C4-2B (cell line): ENCODE measurements around the gene TIPRL.

Experiments used
- ZFX ChIP-seq: fragments of 450-650 bp; IDR thresholded peaks from 2 replicates; pipeline ENCODE4 v1.6.1; 2017
- TF ChIP-seq, protein P1 (sequence below): fragments of 450-650 bp; conservative IDR thresholded peaks from 2 replicates; pipeline ENCODE4 v1.5.1; 2017; ENCODE audit warnings: mild to moderate bottlenecking

DNA sequence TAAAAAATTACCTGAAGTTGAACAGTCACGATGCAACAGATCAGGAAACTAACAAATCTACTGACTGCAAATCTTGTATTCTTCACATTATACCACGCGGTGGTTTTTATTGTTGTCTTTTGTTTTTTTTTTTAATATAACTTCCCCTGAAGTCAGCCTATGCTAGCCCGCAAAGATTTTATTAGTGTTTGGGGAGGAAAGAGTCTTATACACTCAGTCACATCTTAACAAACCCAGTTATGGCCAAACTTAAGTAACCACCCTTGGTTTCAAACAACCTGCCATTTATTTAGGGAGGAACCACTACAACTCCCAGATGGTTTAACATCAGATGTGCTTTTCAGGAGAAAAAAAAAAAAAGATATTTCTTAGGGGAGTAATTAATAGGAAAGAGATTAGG, 26.8 kb upstream of the TIPRL start:
- TF ChIP-seq, protein P1, sequence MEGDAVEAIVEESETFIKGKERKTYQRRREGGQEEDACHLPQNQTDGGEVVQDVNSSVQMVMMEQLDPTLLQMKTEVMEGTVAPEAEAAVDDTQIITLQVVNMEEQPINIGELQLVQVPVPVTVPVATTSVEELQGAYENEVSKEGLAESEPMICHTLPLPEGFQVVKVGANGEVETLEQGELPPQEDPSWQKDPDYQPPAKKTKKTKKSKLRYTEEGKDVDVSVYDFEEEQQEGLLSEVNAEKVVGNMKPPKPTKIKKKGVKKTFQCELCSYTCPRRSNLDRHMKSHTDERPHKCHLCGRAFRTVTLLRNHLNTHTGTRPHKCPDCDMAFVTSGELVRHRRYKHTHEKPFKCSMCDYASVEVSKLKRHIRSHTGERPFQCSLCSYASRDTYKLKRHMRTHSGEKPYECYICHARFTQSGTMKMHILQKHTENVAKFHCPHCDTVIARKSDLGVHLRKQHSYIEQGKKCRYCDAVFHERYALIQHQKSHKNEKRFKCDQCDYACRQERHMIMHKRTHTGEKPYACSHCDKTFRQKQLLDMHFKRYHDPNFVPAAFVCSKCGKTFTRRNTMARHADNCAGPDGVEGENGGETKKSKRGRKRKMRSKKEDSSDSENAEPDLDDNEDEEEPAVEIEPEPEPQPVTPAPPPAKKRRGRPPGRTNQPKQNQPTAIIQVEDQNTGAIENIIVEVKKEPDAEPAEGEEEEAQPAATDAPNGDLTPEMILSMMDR = no peak
- TF ChIP-seq ZFX = no peak
